K562 (cell line): ENCODE measurements around the gene KRT85. TPM values are rescaled to one million over a fixed set of nuclear protein-coding genes. Genes with fewer than 3 reads are reported as not detected.

ENCODE experiments used
- ATAC-seq: fragments of 200-7000 bp; cut with Tn5 transposase; 3 replicates; pipeline ENCODE4 v1.9.1; 2020; ENCODE audit warnings: moderate library complexity
- BruUV-seq: library from RNA; stranded (reverse); fragments of 400-500 nt; replicated peaks from 2 replicates; lab custom pipeline; 2021; lab: Mats Ljungman, UMichigan
- CTCF ChIA-PET: fragments of 300-600 bp; formaldehyde crosslinking; extraction: SDS; loops from one replicate; lab custom pipeline; 2021; ENCODE audit warnings: low intra/inter-chr PET ratio; lab: Yijun Ruan, JAX
- POLR2A ChIA-PET: fragments of 300-600, 350-650 bp; sonication (Branson Sonifier 250); formaldehyde crosslinking; extraction: SDS; loops from one replicate; lab custom pipeline; 2021; ENCODE audit warnings: antibody characterized with exemption, inconsistent platforms; lab: Yijun Ruan, JAX
- DNase-seq, 4 experiments: peaks; one replicate each; pipeline versions ENCODE4 v3.0.0 to v3.0.0-alpha.2; 2011 to 2018; ENCODE audit warnings: low spot score in 3 of 4, mixed read lengths in 3 of 4; ENCODE audit errors: extremely low read depth in 1 of 4
- FAIRE-seq: peaks from 2 replicates; lab custom pipeline; 2011; peaks lifted over from hg19 to GRCh38; lab: Jason Lieb, UNC
- H2AFZ ChIP-seq: 2 replicates; pipeline ENCODE4 v1.6.0; 2011; ENCODE audit warnings: low read depth, low read length, control low read depth, inconsistent platforms
- H3K27ac ChIP-seq: fragments of 200-600 bp; 3 replicates; pipeline ENCODE4 v1.8.0; 2011; ENCODE audit warnings: low read depth, mild to moderate bottlenecking, control low read depth, inconsistent platforms, low read length, moderate library complexity, mixed read lengths; ENCODE audit errors: extremely low read depth
- H3K27me3 ChIP-seq, 2 experiments: fragments of 300-600 bp in 1 of 2; 2 replicates in 1 of 2; 3 replicates in 1 of 2; pipeline versions ENCODE4 v1.6.0 to v1.8.0; 2011; ENCODE audit warnings: inconsistent platforms in 2 of 2, low read length in 2 of 2, mild to moderate bottlenecking in 1 of 2, mixed read lengths in 1 of 2, moderate library complexity in 1 of 2; ENCODE audit not compliant: control insufficient read depth in 2 of 2, insufficient read depth in 2 of 2
- H3K36me3 ChIP-seq: fragments of 300-600 bp; 3 replicates; pipeline ENCODE4 v1.8.0; 2011; ENCODE audit warnings: mild to moderate bottlenecking, low read length, inconsistent platforms; ENCODE audit not compliant: control insufficient read depth, insufficient read depth
- H3K4me1 ChIP-seq, 2 experiments: fragments of 200-600 bp in 1 of 2; replicated peaks in 1 of 2; 2 replicates in 1 of 2; 3 replicates in 1 of 2; pipeline versions ENCODE4 v1.5.1 to v1.8.0; 2011; ENCODE audit warnings: inconsistent platforms in 2 of 2, low read length in 2 of 2, mild to moderate bottlenecking in 1 of 2, mixed read lengths in 1 of 2, moderate library complexity in 1 of 2; ENCODE audit not compliant: control insufficient read depth in 2 of 2, insufficient read depth in 2 of 2
- H3K4me2 ChIP-seq: 2 replicates; pipeline ENCODE4 v1.6.1; 2011; ENCODE audit warnings: low read length, control low read depth, inconsistent platforms, mixed read lengths; ENCODE audit not compliant: insufficient read depth
- H3K4me3 ChIP-seq: fragments of 200-600 bp; sonication (generic), shearing (Covaris generic); 2 replicates; pipeline ENCODE4 v1.5.1; 2016; ENCODE audit warnings: control low read depth, inconsistent platforms
- H3K79me2 ChIP-seq: fragments of 200-600 bp; 3 replicates; pipeline ENCODE4 v1.8.0; 2011; ENCODE audit warnings: low read length, inconsistent platforms; ENCODE audit not compliant: control insufficient read depth, insufficient read depth
- H3K9ac ChIP-seq, 2 experiments: 2 replicates each; pipeline versions ENCODE4 v1.6.0 to v1.6.1; 2011; ENCODE audit warnings: low read depth in 2 of 2, low read length in 2 of 2, control low read depth in 1 of 2, inconsistent platforms in 1 of 2, mild to moderate bottlenecking in 1 of 2, mixed read lengths in 1 of 2; ENCODE audit not compliant: insufficient read depth in 1 of 2
- H3K9me1 ChIP-seq: one replicate; pipeline ENCODE4 v1.6.0; 2011; ENCODE audit warnings: inconsistent platforms, mild to moderate bottlenecking, low read length, moderate library complexity; ENCODE audit not compliant: control insufficient read depth, insufficient read depth
- H3K9me3 ChIP-seq: replicated peaks from 2 replicates; pipeline ENCODE4 v1.5.1; 2011; ENCODE audit warnings: low read depth, low read length, inconsistent platforms; ENCODE audit not compliant: control insufficient read depth, insufficient read depth
- H4K20me1 ChIP-seq: replicated peaks from 2 replicates; pipeline ENCODE4 v1.6.1; 2011; ENCODE audit warnings: low read length, inconsistent platforms, mixed read lengths; ENCODE audit not compliant: control insufficient read depth, insufficient read depth
- BDP1 ChIP-seq: IDR thresholded peaks from 3 replicates; pipeline ENCODE4 v1.6.1; 2011; ENCODE audit not compliant: insufficient read length, insufficient read depth
- IRF9 ChIP-seq: fragments of 450-650 bp; IDR thresholded peaks from 2 replicates; pipeline ENCODE4 v1.6.1; 2016; ENCODE audit warnings: missing biosample characterization, missing genetic modification characterization
- JUND ChIP-seq, 2 experiments: IDR thresholded peaks; 2 replicates in 1 of 2; 3 replicates in 1 of 2; pipeline ENCODE4 v1.6.1; 2011; ENCODE audit warnings: borderline replicate concordance in 2 of 2, low read depth in 2 of 2, low read length in 2 of 2, improper control_type of control experiment in 1 of 2, missing biosample characterization in 1 of 2, missing genetic modification characterization in 1 of 2, missing genetic modification reagents in 1 of 2
- PCBP2 ChIP-seq: fragments of 200-400 bp; formaldehyde crosslinking; IDR thresholded peaks from 2 replicates; pipeline ENCODE4 v1.6.1; 2018; ENCODE audit warnings: low read length, low read depth, mild to moderate bottlenecking, moderate library complexity; ENCODE audit not compliant: poor library complexity, severe bottlenecking
- ZNF124 ChIP-seq: sonication (generic); formaldehyde crosslinking; IDR thresholded peaks from 2 replicates; pipeline ENCODE4 v1.8.1; 2022; ENCODE audit warnings: missing genetic modification reagents
- ZNF436 ChIP-seq: fragments of 250-450, 450-650 bp; sonication (Bioruptor Pico); formaldehyde crosslinking; IDR thresholded peaks from 2 replicates; pipeline ENCODE4 v1.7.0; 2020; ENCODE audit warnings: mild to moderate bottlenecking
- WGBS: fragments of 100-300 bp; shearing (Covaris generic); methylation state at CpG from one replicate; pipeline ENCODE4 v1.1.6; 2016; ENCODE audit warnings: low coverage, mixed read lengths; ENCODE audit not compliant: insufficient coverage; ENCODE audit errors: missing lambda C conversion rate; 5-methylcytosine and 5-hydroxymethylcytosine counted together
- in situ Hi-C: fragments of 300-500 bp; cut with MboI; formaldehyde crosslinking; loops from 4 replicates; pipeline ENCODE4 v1.15.0; 2018; ENCODE audit warnings: inconsistent platforms, mixed read lengths
- intact Hi-C: fragments of 100-400 bp; cut with micrococcal nuclease; formaldehyde crosslinking; loops from 2 replicates; pipeline ENCODE4 v1.14.2; 2022
- polyA plus RNA-seq, 8 experiments: library from polyadenylated mRNA; depleted of rRNA in 4 of 8; stranded (reverse) in 5 of 8; unstranded in 3 of 8; fragments of >200 nt; fragmentation: Nextera tagmentation in 2 of 8; fragmentation: Illumina TruSeq in 1 of 8; extraction: Ambion mirVana in 2 of 8; extraction: Trizol in 1 of 8; gene quantifications; 2 replicates each; pipeline versions ENCODE4 v1.2.1 to v1.2.3, GENCODE V29; 2011 to 2014; ENCODE audit warnings: inconsistent platforms in 1 of 8, missing spikeins in 1 of 8
- total RNA-seq, 7 experiments: library from RNA; depleted of rRNA in 6 of 7; stranded (reverse); fragments of >200 nt in 6 of 7; fragmentation: Illumina TruSeq in 2 of 7; extraction: Trizol in 2 of 7; gene quantifications; 2 replicates each; pipeline versions ENCODE4 v1.2.1 to v1.2.3, GENCODE V29; 2011 to 2021; ENCODE audit warnings: low replicate concordance in 1 of 7
- TF ChIP-seq, protein P1 (sequence below): fragments of 250-450 bp; sonication (Bioruptor Pico); IDR thresholded peaks from 2 replicates; pipeline ENCODE4 v1.8.0; 2021; ENCODE audit warnings: mild to moderate bottlenecking, moderate library complexity

The KRT85 gene
- total and polyA plus RNA-seq, 9 of the 15 experiments (the other 6 are each of a cell fraction or from before 2014, with no cell fraction given): not detected

- POLR2A ChIA-PET: no interaction called here
Measured at GRCh38 chr12:52333321-52333720, 34.0 kb downstream of the KRT85 start.

More at GRCh38 chr12:52333321-52333720, 34.0 kb downstream of the KRT85 start:
- Histone ChIP-seq H4K20me1 (no peaks in the 10 kb centered on the region), H3K36me3 (no peaks in the 10 kb centered on the region), H3K79me2 (no peaks in the 10 kb centered on the region), H3K4me1 (no peaks in the 10 kb centered on the region), H3K9me1 (no peaks in the 10 kb centered on the region), H3K27me3 (peaks cover 0 to 1% of the 10 kb centered on the region in 2 experiments; a peak in 1 of 5 replicates), H3K27ac (no peak overlapping the region), H3K4me3 (no peak overlapping the region), H2AFZ (no peak overlapping the region), H3K9me3 (no peaks in the 10 kb centered on the region), H3K4me2 (no peak overlapping the region), H3K9ac (no peak overlapping the region)
- in situ Hi-C loops: no loop called here
- no peak for TF ChIP-seq IRF9 (tag)
- TF ChIP-seq BDP1: no peak
- no peak for TF ChIP-seq PCBP2
- TF ChIP-seq, protein P1, sequence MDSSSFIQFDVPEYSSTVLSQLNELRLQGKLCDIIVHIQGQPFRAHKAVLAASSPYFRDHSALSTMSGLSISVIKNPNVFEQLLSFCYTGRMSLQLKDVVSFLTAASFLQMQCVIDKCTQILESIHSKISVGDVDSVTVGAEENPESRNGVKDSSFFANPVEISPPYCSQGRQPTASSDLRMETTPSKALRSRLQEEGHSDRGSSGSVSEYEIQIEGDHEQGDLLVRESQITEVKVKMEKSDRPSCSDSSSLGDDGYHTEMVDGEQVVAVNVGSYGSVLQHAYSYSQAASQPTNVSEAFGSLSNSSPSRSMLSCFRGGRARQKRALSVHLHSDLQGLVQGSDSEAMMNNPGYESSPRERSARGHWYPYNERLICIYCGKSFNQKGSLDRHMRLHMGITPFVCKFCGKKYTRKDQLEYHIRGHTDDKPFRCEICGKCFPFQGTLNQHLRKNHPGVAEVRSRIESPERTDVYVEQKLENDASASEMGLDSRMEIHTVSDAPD (CRISPR knock-in tag): no peak
- no peak for TF ChIP-seq ZNF436 (CRISPR knock-in tag)
- TF ChIP-seq JUND (IDR thresholded peaks at IDR 0.05; ENCODE audit: borderline replicate concordance, low read depth, low read length): no peak
- TF ChIP-seq JUND (tag; IDR thresholded peaks at IDR 0.05; ENCODE audit: borderline replicate concordance, low read depth, low read length): no peak
- TF ChIP-seq ZNF124 (CRISPR knock-in tag): no peak
- CTCF ChIA-PET: no interaction called here
- no peak for FAIRE-seq
- intact Hi-C loops: no loop called here
- no TSS peak for BruUV-seq
- 0% methylated on average over 3 of the region's 3 CpGs for WGBS
- no peak for DNase-seq
- no peak for ATAC-seq
